ENCODE results near the gene ALOX5.

ALOX5 gene

DNA sequence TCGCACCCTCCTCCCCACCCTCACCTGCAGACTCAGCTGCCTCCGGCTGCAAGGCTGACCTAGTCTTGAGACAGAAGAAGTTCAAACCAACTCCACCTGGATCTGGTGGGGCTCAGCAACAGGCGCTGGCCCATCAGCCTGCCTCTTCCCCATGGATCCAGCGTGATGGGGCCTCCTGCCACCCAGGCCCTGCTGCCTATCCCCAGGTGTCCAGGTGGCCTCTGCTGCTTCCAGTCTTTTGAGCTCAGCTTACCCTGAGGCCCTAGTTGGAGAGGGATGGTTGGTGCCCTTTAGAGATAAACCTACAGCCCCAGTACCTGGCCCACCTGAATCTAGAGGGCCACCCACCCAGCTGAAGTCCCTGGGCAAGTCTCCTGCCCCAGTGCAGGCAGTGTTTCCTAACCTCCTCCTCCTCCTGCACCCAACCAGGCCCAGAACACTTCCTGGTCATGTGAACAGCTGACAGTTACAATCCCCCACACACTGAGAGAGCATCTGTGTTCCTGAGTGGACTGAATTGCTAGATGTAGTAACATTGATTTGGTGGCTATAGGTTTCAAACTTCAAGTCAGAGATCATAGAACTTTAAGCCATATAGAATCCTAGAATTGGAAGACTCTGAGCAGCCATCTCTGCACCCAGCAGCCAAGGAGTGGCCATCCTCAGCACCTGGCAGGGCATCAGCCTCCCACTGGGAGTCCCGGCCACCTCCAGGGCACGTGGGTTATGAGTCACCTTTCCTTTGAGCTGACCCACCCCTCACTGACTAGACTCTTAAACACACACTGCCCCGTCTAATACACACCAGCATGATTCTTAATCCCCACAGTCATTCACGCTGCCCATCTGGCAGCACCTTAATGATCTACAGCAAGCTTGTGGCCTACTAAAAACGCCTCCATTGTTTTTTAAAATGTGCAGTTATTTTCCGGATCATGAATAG is 51.9 kb downstream of the ALOX5 start:
- DNase-seq, result no peak

DNA sequence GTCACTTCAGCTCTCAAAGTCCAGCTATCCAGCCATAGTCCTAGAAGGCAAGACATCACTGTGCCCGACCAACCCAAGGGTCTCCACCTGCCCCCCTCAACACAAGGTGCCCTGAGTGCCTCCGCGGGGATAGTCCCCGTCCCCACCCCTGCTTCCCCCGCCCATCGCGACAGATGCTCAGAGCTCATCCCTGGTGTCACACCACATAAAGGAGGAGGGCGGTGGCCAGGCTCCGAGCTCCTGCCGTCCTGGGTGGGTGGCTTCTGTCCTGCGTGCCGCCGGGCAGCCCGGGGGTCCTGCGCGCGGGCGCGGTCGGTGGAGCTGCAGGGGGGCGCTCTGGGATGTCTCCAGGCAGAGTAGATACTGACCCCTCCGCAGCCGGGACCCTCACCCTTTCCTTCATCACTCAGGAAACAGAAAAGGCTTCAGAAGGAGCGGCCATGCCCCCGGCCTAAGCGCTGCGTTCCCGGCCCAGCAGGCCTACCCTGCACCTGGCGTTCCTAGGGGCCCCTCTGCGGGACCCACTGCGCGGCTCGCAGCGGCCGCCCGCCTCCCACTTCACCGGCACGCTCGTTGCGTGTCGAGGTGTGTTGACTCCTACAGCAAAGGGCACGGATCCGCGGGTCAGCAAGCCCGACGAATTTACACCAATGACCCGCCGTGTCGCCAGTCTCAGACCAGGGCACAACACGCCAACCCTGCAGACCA is 53.4 kb downstream of the ALOX5 start:
- DNase-seq, result no peak

DNA sequence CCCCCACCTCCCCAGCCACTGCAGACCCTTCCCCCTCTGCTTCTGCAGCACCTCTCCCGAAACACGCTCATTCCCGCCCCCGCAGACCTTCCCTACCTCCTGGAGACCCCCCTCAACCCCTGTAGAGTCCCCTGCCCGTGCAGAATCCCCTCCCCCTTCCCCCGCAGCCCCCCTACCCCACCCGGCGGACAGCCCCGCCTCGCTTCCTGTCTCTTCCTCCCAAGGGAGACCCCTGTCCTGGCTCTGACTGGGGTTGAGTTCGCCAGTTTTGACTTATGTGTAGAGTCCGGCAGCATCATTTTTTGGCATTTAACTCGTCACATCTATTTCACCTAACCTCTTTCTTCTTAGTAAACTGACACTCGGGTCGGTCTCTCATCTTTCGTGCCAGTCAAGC is 54.0 kb downstream of the ALOX5 start:
- no peak for DNase-seq

DNA sequence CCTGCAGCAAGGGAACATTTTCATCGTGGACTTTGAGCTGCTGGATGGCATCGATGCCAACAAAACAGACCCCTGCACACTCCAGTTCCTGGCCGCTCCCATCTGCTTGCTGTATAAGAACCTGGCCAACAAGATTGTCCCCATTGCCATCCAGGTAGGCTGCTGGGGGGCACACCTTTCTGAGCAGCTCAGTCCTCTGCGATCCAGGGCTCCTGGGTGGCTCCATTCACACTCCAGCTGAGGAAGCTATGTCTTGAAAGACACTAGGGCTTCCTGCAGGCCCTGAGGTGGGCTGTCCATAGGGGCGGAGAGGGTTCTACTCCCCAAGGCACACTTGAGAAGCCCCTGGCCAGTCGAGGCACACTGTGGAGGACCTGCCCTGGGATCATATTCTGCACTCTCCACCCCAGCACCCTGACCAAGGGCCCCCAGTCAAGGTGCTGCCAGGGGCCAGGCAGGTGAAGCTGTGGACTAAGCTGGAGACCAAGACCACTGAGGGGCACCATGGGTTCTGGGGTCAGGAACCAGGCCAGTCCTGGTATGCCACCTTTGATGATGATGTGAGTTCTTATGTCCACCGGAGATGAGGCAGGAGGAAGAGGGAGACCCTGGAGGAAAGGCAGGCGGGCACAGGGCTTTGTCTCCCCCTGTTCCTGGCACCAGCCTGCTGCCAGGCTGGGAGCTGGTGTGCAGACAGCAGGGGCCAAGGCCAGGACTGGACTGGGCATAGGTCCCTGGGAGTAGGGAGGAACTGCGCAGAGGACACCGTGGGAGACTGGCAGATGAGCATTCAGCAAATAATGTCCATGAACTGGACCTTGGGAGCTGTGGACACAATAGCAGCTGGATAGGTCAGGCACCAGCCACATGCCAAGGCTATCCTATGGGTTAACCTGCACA is 54.8 kb downstream of the ALOX5 start:
- no peak for DNase-seq

DNA sequence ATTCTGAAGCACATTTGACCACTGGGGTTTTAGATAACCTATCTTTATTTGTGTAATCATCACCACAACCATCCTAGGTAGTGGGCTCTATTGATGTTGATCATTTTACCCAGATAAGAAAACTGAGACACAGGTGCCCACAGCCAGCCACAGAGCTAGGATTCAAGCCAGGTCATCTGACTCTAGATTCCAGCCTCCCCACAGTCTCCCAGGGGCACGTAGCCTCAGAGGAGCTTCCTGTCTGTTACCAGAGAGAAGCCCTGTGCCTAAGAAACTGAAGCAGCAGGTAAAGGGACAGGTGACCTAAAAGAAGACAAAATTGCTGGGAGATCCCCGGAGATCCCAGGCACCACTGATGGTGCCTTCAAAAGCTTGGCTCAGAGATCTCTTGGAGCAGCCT is 55.8 kb downstream of the ALOX5 start:
- no peak for DNase-seq

DNA sequence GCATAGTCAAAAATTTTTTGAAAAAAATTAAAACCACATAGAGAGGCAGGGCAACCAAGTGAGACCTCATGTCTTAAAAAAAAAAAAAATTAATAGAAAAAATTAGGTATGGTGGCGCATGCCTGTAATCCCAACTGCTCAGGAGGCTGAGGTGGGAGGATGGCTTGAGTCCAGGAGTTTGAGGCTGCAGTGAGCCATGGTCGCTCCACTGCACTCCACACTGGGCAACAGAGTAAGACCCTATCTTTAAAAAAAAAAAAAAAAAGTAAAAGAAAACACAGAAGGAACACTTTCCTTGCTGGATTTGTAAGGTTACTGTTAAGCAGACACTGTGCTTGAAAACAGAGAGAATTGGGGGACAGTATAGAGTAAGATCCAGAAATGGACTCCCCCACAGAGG is 58.1 kb downstream of the ALOX5 start:
- DNase-seq, result no peak

DNA sequence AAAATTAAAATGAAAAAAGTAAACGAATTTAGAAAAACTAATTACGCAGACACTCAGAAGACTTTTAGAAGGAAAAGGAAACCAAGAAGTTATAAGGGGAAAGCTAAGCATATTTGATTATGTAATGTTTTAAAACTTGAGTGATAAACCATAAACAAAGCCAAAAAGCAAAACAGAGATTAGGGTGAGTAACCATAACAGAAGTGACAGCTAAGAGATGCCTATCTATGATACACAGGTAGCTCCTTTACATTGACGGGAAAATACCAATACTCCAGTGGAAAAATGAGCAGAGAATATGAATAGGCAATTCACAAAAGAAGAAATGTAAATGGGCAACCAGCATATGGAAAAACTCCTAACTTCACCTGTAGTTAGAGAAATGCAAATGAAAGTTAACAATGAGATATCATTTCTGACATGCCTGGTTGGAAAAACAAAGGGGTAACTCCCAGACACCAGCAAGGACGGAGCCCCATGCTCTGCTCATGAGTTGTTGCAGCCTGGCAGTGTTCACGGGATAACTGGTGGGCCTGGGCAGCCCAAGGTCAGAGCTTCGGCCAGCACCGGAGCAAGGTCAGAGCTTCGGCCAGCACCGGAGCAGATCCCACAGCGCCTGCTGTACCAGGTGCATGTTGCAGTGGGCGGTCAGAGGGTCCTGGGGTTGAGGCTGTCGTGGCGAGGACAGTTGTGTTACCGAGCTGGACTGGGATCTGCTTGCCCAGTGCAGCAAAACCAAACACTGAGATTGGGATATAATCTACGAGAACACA is 58.9 kb downstream of the ALOX5 start:
- DNase-seq, result no peak

DNA sequence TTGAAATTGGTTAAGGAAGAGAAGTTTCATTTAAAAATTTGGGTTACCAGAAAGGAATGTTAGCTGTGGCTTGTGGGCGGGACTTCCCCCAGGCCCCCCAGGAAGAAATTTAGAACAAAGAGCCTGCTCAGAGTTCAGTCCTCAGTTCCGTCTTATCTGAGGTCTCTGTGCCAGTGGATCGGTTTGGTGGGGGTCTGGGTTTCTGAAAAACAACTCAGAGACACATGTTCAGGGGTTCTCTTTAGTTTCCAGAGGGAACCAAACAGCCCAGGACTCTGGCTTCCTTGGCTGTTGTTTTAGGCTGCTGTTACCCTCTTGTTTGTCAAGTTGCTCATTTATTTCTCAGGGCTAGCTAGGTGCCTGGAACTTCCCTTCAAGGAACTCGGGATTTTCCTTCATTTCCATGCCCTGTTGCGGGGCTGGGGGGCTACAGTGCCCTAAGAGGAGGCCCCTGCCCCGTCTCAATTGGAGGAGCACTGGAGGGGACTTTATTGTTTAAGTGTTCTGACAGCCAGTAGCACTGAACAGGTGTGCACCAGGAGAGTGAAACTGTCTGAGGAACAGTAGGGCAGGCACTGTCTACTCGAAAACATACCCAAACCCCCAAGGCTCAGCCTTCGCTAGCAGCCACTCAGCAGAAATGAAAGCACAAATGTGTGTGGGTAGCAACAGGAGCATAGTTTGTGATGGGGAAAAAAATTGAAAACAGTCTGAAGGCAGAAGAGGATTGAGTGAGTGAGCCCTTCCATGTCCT is 59.9 kb downstream of the ALOX5 start:
- no peak for DNase-seq

DNA sequence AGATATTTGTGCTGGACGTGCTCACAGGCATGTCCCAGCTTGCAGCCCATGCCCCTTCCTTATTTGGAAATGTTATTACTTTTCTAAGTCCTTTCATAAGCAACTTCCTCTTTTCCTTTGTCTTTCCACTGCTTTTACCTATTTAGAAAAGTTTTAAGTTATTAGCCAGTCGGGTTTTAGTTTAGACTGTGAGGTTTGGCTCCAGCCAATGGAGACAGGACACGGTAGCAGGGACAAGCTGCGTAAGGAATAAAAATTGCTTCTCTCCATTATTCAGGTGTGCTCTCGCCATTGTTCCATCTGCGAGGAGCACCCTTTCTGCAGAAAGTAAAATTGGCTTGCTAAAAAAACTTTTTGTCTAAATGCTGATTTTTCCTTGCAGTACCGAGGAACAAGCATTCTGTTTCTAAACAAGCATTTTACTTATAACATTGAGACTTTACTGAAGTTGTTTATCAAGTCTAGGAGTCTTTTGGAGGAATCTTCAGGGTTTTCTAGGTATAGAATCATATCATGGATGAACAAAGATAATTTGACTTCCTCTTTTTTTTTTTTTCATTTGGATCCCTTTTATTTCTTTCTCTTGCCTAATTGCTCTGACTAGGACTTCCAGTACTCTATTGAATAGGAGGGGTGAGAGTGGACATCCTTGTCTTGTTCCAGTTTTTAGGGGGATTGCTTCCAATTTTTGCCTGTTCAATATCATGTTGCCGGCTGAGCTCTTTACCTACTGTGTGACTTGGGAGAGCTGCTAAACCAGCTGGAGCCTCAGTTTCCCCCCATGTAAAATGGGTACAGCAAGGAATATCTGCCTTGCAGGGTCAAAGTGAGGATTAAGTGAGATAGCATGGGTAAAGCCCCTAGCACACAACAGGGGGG is 63.8 kb downstream of the ALOX5 start:
- DNase-seq, result no peak

DNA sequence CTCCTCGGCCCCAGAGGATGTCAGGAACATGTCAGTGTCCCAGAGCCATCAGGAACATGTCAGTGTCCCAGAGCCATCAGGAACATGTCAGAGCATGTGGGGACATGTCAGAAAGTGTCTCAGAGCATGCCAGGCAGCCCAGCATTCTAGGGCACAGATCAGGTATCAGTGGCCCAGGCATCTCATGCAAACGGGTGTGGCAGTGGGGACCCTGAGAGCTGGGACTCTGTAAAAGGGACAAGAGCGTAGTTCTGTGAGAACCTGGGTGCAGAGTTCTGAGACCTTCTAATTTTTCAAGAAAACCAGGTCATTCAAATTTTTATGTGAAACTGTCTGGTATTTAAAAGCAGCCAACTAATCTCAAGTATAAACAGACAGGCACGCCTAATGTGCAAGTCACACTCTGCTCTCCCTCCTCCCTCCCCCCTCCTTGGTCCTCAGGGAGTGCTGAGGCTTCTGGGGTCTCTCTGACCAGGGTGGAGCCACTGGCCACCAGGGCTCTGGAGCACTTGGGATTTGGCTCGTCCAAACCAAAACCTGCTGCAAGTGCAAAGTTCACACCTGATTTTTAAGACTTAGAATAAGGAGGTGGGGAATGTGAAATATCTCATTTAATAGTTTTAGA is 64.6 kb downstream of the ALOX5 start:
- DNase-seq, result no peak

DNA sequence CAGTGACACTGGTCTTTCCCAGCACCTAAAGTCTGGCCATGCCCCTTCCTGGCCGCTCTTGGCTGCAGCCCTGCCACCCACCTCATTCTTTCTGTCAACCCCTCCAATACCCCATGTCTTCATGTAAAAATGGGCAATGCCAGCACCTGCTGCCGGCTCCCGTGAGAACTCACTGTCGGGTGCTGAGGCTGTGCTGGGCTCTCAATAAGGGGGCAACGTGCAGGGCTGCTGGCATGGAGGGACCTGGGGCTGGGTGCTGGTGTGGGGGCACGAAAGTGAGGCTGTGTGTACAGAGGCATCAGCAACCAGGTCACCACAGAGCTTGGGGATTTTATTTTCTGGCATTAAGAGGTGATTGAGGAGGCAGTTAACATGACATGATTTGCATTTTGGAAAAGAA is 65.3 kb downstream of the ALOX5 start:
- DNase-seq, result no peak

DNA sequence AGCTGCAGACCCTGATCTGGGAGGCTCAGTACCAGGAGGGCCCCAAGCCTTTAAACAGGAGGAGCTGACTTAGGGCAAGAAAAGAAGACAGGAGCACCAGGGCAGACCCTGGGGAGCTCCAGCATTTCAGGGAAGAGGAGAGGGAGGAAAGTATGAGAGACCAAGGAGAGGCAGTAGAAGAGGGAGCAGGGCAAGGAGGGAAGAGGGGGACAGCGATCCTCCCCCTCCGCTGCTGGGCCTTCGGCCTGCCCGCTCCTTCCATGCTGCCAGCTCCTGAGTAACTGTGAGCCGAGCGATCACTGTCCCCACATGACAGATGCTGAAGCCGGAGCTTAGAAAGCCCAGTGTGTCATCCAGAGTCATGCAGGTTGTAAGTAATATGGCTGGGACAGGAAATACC is 65.9 kb downstream of the ALOX5 start:
- DNase-seq, result no peak

DNA sequence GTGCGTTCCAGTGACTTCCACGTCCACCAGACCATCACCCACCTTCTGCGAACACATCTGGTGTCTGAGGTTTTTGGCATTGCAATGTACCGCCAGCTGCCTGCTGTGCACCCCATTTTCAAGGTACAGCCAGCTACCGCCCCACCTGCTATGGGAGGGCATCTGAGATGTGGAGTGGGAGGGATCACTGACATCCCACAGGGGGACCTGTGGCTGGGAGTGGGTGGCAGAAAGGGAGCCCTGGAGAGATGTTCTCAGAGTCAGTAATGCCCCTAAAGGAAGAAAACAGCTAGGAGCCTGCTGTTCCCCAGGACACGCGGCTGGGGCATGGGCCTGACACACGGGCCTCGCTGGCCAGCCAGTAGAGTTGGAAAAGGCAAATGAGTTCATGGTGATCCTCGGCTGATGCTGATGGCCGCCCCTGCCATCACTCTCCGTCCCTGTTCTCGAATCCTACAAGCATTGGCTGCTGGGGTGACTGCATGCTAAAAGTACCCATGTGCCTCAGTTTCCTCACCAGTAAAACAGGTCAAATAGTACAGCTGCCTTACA is 66.6 kb downstream of the ALOX5 start:
- no peak for DNase-seq

DNA sequence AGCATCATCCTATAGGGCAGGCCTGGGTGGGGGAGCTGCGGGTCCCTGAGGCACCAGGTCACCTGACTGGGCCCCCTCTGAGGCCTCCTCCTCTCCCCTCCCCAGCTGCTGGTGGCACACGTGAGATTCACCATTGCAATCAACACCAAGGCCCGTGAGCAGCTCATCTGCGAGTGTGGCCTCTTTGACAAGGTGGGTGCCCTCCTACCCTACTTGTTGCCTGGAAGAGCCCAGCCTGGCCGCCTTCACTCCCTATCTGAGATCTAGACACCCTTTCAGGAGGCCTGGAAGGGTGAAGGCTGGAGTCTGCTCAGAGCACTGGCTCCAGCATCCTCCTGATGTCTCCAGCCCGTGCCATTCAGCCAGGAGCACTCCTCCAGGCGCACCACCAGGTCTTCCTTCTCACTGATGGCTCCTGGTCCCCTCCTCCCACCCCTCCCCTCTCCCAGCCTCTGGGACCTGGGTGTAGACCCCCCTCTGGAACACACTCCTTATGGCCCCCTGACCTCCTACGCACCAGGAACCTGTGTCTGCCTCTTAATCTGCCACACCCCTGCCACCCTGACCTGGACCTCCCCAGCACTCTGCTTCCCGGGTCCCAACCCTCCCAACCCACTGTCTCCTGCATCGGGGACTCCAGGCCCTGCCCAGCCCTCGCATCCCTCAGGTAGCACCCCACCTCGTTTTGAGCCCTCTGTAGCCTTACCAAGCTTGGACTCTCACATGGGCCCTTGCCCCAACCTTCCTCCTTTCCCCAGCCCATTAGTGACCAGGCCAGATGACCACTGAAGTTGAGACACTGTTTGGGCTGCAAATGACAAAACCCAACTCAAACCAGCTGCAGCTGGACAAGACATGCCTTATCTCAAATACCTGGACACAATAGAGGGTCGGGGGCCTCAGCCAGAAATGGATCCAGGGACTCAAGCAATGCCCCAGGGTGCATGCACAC is 67.5 kb downstream of the ALOX5 start:
- DNase-seq, result no peak

DNA sequence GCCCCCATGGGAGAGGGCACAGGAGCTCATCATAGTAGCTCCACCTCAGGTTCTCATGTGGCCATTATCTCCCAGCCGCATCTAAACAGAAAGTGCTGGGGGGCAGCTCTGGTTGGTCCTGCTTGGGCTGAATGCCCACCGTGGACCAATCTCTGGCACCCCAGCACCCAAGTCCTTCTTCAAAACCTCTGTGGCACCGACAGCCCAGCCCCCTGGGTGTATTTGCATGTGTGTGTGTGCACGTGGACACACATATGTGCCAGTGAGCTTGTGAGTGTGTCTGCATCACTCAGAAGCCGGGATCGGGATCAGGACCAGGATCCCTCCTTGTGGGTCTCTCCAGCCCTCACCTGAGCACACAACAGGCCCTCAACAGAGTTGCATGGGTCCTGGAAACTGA is 68.2 kb downstream of the ALOX5 start:
- DNase-seq, result no peak

DNA sequence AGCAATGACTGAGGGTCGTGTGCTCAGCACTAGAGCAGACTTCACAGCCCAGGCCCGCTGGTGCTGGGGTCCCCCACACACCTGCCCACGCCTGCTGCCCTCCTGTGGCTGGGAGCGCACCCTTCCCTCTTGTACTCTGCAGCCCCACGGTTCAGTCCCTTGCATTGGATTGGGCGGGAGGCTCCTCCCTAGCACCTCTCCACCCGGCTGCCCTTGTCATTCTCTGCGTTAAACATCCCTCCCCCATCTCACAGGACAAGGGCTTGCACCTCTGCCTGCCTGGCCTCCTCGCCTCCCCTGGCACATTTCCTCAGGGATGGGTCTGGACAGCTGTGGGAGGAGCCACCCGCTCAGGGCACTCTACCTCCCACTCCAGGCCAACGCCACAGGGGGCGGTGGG is 68.6 kb downstream of the ALOX5 start:
- no peak for DNase-seq

DNA sequence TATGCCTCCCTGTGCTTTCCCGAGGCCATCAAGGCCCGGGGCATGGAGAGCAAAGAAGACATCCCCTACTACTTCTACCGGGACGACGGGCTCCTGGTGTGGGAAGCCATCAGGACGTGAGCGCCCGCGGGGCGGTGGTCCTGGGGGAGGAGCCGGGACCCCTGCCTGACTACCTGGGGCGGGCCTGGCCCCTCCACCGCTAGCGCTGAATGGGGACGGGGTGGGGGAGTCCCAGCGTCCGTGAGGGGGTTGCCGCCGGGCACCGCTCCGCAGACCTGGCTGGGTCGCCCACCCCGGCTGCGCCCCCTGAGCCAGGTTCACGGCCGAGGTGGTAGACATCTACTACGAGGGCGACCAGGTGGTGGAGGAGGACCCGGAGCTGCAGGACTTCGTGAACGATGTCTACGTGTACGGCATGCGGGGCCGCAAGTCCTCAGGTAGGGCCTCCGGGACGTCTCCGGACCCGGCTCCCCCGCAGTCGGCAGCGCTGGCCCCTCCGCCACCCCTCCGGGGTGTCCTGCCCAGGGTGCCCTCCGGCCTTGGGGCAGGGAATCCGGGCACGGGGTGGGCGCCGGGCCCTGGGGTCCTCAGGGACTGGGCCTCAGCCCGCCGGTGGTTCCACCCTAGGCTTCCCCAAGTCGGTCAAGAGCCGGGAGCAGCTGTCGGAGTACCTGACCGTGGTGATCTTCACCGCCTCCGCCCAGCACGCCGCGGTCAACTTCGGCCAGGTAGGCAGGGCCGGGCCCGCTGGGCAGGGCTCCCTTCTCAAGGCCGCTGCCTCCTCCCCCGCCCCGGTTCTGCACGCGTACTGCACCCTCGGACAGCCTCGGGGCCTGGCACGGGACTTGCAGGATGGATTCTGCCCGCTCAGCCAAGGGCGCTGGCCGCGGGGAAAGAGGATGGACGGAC is 69.3 kb downstream of the ALOX5 start:
- no peak for DNase-seq

Data from hippocampal formation (tissue), 2 donors.